Neural crest cell (in vitro differentiated cells): ENCODE data around the gene RFC2. TPM values are rescaled to one million over a fixed set of nuclear protein-coding genes. Genes with fewer than 3 reads are reported as not detected.
"Not testable (repeated sequence)": the region's sequence is repeated elsewhere in the genome, so short reads cannot be mapped to it uniquely, and the experiment has no call there.

Source experiments
- DNase-seq: peaks from one replicate; pipeline ENCODE4 v3.0.0; 2021; ENCODE audit warnings: low read depth, mixed read lengths, low spot score
- H3K27ac Mint-ChIP-seq: one replicate; pipeline ENCODE4 v1.8.0; 2021; ENCODE audit warnings: mild to moderate bottlenecking, mixed read lengths; ENCODE audit not compliant: unreplicated experiment
- H3K27me3 Mint-ChIP-seq: 2 replicates; pipeline ENCODE4 v1.8.0; 2021; ENCODE audit warnings: low read depth, mild to moderate bottlenecking, mixed read lengths
- H3K36me3 Mint-ChIP-seq: 2 replicates; pipeline ENCODE4 v1.8.0; 2021; ENCODE audit warnings: low read depth, mild to moderate bottlenecking, mixed read lengths
- H3K4me1 Mint-ChIP-seq: 2 replicates; pipeline ENCODE4 v1.8.0; 2021; ENCODE audit warnings: mixed read lengths
- H3K4me3 Mint-ChIP-seq: one replicate; pipeline ENCODE4 v1.8.0; 2021; ENCODE audit warnings: mild to moderate bottlenecking, mixed read lengths
- H3K9me3 Mint-ChIP-seq: 2 replicates; pipeline ENCODE4 v1.8.0; 2021; ENCODE audit warnings: mixed read lengths
- CTCF ChIP-seq: fragments of 200-600 bp; sonication (generic); conservative IDR thresholded peaks from 2 replicates; pipeline ENCODE4 v1.5.0; 2021; ENCODE audit warnings: antibody characterized with exemption, mild to moderate bottlenecking
- total RNA-seq: library from RNA; stranded (reverse); gene quantifications from 2 replicates; pipeline ENCODE4 v1.2.1, GENCODE V29; 2021

Gene RFC2
- total RNA-seq, 1 donor from 2014 or later = 77.0 TPM

GRCh38 chr7:74214816-74215630, 39.2 kb downstream of the RFC2 start:
- Mint-ChIP-seq H3K9me3 (no peaks in the 10 kb centered on the region), H3K4me3 (no peak overlapping the region), H3K36me3 (no peaks in the 10 kb centered on the region), H3K27ac (no peak overlapping the region), H3K27me3 (no peaks in the 10 kb centered on the region), H3K4me1 (no peaks in the 10 kb centered on the region)
- DNase-seq = no peak
- no peak for TF ChIP-seq CTCF

GRCh38 chr7:74212661-74213060, 41.5 kb downstream of the RFC2 start:
- no peak for DNase-seq
- TF ChIP-seq CTCF = no peak
- Mint-ChIP-seq H3K27ac (no peak overlapping the region), H3K36me3 (no peaks in the 10 kb centered on the region), H3K4me3 (no peak overlapping the region), H3K27me3 (no peaks in the 10 kb centered on the region), H3K9me3 (no peaks in the 10 kb centered on the region), H3K4me1 (no peaks in the 10 kb centered on the region)

- not testable (repeated sequence) for DNase-seq, H3K4me3 Mint-ChIP-seq, H3K27ac Mint-ChIP-seq, H3K36me3 Mint-ChIP-seq, H3K27me3 Mint-ChIP-seq, H3K9me3 Mint-ChIP-seq, H3K4me1 Mint-ChIP-seq
Observed at GRCh38 chr7:74208241-74208640, 46.0 kb downstream of the RFC2 start.

GRCh38 chr7:74207586-74207985, 46.6 kb downstream of the RFC2 start:
- peak overlapping the region; percentile 54 for H3K27ac Mint-ChIP-seq
- no peak for DNase-seq
- H3K4me1 Mint-ChIP-seq = no peaks in the 10 kb centered on the region
- peaks cover 4% of the 10 kb centered on the region for H3K27me3 Mint-ChIP-seq
- H3K36me3 Mint-ChIP-seq = no peaks in the 10 kb centered on the region
- TF ChIP-seq CTCF = no peak
- no peak overlapping the region for H3K4me3 Mint-ChIP-seq
- H3K9me3 Mint-ChIP-seq = no peaks in the 10 kb centered on the region

- Mint-ChIP-seq H3K4me3 (peak overlapping the region; percentile 31), H3K27me3 (peaks cover 4% of the 10 kb centered on the region), H3K9me3 (no peaks in the 10 kb centered on the region), H3K4me1 (no peaks in the 10 kb centered on the region), H3K36me3 (no peaks in the 10 kb centered on the region), H3K27ac (no peak overlapping the region)
- TF ChIP-seq CTCF = peak; percentile 99
- peak; percentile 95 for DNase-seq
Observed at GRCh38 chr7:74206589-74207120, 47.5 kb downstream of the RFC2 start.

- H3K36me3 Mint-ChIP-seq, H3K9me3 Mint-ChIP-seq, H3K4me1 Mint-ChIP-seq, H3K27ac Mint-ChIP-seq, H3K4me3 Mint-ChIP-seq, DNase-seq, H3K27me3 Mint-ChIP-seq: not testable (repeated sequence)
Observed at GRCh38 chr7:74206052-74206451, 48.1 kb downstream of the RFC2 start.
